Neuron (in vitro differentiated cells): Measurements from ENCODE around the gene FUT7.

Source experiments
- H2AFZ ChIP-seq: one replicate; pipeline ENCODE4 v1.6.1; 2013; ENCODE audit warnings: low read depth, mild to moderate bottlenecking, inconsistent platforms, low read length, moderate library complexity
- H3K27me3 ChIP-seq: one replicate; pipeline ENCODE4 v1.6.1; 2013; ENCODE audit warnings: low read length; ENCODE audit not compliant: insufficient read depth
- H3K36me3 ChIP-seq: one replicate; pipeline ENCODE4 v1.6.1; 2013; ENCODE audit warnings: low read length; ENCODE audit not compliant: insufficient read depth
- H3K4me1 ChIP-seq: one replicate; pipeline ENCODE4 v1.6.1; 2013; ENCODE audit warnings: low read length; ENCODE audit not compliant: insufficient read depth
- H3K4me3 ChIP-seq: 2 replicates; pipeline ENCODE4 v1.5.1; 2013; ENCODE audit warnings: mild to moderate bottlenecking, low read length, moderate library complexity
- H3K9me3 ChIP-seq: one replicate; pipeline ENCODE4 v1.6.1; 2013; ENCODE audit warnings: low read length

FUT7 gene

DNA sequence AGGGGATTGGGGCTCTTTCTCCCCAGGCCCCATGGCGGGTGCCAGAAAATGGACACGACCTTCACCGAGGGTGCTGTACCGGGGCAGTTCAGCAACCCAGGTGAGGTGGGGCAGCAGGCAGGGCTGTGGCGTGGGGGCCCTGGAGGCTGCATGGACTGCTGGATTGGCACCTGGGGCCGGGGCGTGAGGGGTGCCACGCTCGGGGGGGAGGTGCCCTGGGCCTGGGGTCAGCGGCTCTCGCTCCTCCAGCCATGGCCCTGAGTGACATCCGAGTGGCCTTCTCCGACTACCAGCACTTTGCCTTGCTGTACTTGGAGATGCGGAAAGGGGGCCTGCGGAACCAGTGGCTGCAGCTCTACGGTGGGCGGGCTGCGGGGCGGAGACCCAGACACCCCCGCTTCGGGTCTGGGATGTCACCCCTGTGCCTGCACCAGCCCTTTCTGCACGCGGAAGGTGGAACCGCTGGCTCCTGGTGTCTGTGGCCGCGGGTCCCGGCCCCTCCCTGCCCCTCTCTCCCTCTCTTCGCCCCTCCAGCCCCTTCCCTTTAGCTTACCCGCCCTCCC, 47.3 kb downstream of the FUT7 start:
- peaks cover under 1% of the 10 kb centered on the region for H3K4me1 ChIP-seq
- no peaks in the 10 kb centered on the region for H3K36me3 ChIP-seq
- H3K9me3 ChIP-seq = no peaks in the 10 kb centered on the region
- peaks cover 28% of the 10 kb centered on the region for H3K27me3 ChIP-seq
- H3K4me3 ChIP-seq = no peak overlapping the region
- no peak overlapping the region for H2AFZ ChIP-seq

- H3K4me1 ChIP-seq = no peaks in the 10 kb centered on the region
- H3K9me3 ChIP-seq = no peaks in the 10 kb centered on the region
- H3K27me3 ChIP-seq = peaks cover 35% of the 10 kb centered on the region
- H3K4me3 ChIP-seq = no peak overlapping the region
- H2AFZ ChIP-seq = no peak overlapping the region
- H3K36me3 ChIP-seq = no peaks in the 10 kb centered on the region
Observed at GRCh38 chr9:136983656-136984314, 48.1 kb downstream of the FUT7 start.

DNA sequence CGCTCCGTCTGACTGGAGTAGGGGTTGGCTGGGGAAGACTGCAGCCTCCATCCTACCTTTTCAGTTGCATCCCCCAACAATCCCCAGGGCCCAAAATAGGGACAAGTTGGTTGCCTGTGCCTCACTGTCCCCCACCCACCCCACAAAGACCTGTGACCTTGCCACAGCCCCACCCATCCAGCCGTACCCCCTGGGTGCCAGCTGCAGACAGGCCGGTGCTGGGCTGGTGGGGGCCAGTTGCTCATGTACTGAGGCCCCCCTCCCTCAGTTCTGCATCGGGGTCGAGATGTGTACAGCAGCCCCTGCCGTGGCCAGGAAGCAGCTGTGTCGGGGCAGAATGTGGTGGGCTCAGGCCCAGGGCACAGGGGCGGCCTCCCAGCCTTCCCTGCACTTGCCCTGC, 48.7 kb downstream of the FUT7 start:
- H3K9me3 ChIP-seq = no peaks in the 10 kb centered on the region
- peaks cover 35% of the 10 kb centered on the region for H3K27me3 ChIP-seq
- no peak overlapping the region for H2AFZ ChIP-seq
- H3K4me1 ChIP-seq = no peaks in the 10 kb centered on the region
- H3K4me3 ChIP-seq = no peak overlapping the region
- H3K36me3 ChIP-seq = no peaks in the 10 kb centered on the region

GRCh38 chr9:136982232-136983051, 49.4 kb downstream of the FUT7 start, which contains the start of gene LCNL1:
Gene LCNL1 (plus strand): TSS chr9:136982993. CDS start chr9:136983587, 594 bp downstream.
- Histone ChIP-seq H3K27me3 (peaks cover 43% of the 10 kb centered on the region), H3K4me1 (no peaks in the 10 kb centered on the region), H3K9me3 (no peaks in the 10 kb centered on the region), H3K4me3 (no peak within 1 kb of the TSS), H3K36me3 (no peaks in the 10 kb centered on the region), H2AFZ (no peak within 1 kb of the TSS)

GRCh38 chr9:136981588-136982231, 50.2 kb downstream of the FUT7 start:
- Histone ChIP-seq H2AFZ (no peak overlapping the region), H3K9me3 (no peaks in the 10 kb centered on the region), H3K4me1 (no peaks in the 10 kb centered on the region), H3K27me3 (peaks cover 50% of the 10 kb centered on the region), H3K36me3 (no peaks in the 10 kb centered on the region), H3K4me3 (no peak overlapping the region)

DNA sequence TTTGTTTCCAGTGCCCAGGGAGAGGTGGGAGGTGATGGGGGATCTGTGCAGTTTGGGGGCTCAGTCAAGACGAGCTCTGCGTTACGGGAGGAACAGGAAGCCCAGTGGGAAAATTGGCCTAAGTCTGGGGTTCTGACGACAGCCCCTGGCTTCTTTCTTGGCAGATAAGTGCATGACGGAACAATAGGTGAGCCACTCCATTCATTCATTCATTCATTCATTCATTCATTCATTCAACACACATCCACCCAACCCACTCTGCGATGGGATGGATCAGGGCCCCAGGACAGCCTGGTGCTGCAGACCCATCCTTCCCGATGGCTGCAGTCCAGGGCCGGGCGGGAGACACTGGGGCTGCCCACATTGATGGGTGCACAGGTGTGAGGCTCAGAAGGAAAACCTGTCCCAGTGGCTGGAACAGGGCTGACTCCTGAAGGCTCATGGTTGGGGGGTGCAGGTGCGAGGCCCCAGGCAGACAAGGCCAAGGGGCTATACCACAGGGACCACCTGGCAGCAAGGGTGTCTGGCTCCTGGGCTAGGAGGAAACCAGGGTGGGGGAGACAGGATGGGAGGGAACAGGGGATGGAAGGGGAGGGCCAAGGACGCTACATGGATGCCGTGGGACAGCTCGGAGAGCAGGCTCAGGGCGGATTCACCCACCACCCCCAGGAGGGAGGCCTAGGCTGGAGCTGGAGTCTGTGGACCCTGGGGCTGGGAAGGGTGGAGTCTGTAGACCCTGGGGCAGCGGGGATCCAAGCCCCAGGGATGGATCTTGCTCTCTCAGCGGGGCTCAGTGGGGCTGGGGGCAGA, 51.0 kb downstream of the FUT7 start:
- no peaks in the 10 kb centered on the region for H3K4me1 ChIP-seq
- H3K4me3 ChIP-seq = no peak overlapping the region
- peaks cover 55% of the 10 kb centered on the region for H3K27me3 ChIP-seq
- H3K36me3 ChIP-seq = no peaks in the 10 kb centered on the region
- no peak overlapping the region for H2AFZ ChIP-seq
- H3K9me3 ChIP-seq = no peaks in the 10 kb centered on the region
